Measurements from ENCODE around the gene PBX1. TPM values are rescaled to one million over a fixed set of nuclear protein-coding genes. Genes with fewer than 3 reads are reported as not detected.
A peak's percentile ranks its signal among the peaks of the same experiment; 100 is the strongest.

The PBX1 gene
- total RNA-seq, 2 donors from 2014 or later = 59.9 to 79.2 TPM

DNA sequence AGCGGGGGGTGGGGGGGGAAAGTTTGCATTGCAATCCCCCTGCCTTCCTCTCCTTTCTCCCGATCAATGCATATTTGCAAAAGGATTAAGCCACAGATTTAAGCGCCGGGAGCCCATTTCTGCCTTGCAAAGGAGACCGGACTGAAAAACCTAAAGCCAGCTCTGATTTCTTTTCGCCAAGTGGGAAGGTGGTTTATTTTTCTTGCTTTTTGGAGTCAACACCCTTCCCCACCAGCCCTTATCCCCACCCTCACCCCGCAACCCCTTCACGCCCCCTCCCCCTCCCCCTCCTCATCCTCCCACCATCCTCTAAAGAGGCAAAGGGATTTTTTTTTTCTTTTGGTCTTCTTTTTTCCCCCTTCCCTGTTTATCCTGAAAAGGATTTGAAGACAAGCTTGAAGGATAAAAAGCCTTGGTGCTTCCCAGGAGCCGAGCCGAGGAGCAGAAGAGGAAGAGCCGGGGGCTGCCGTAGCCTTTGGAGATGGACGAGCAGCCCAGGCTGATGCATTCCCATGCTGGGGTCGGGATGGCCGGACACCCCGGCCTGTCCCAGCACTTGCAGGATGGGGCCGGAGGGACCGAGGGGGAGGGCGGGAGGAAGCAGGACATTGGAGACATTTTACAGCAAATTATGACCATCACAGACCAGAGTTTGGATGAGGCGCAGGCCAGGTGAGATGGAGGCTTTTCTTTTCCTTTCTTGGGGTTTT is 513 bp downstream of the PBX1 start:
- Histone ChIP-seq H3K4me1 (ENCODE audit: control insufficient read depth, insufficient read depth, low read length) (peaks cover 6% of the 10 kb centered on the region), H3K27me3 (ENCODE audit: control insufficient read depth, insufficient read depth, low read length, poor library complexity, severe bottlenecking) (no peaks in the 10 kb centered on the region), H3K27ac (ENCODE audit: low read depth, low read length) (peak overlapping the region; percentile 87), H3K4me3 (ENCODE audit: low read length) (peak overlapping the region; percentile 94), H3K9me3 (ENCODE audit: control insufficient read depth, low read length) (no peaks in the 10 kb centered on the region), H3K36me3 (ENCODE audit: control insufficient read depth, insufficient read depth, low read length) (no peaks in the 10 kb centered on the region), H3K9ac (ENCODE audit: extremely low read depth, low read length, poor library complexity, severe bottlenecking) (peak overlapping the region; percentile 66)
- H3K27me3 Mint-ChIP-seq (ENCODE audit: insufficient read depth) = no peaks in the 10 kb centered on the region
- DNase-seq = peak; percentile 79
- H3K4me3 Mint-ChIP-seq = peak overlapping the region; percentile 84
- H3K36me3 Mint-ChIP-seq (ENCODE audit: low read depth) = no peaks in the 10 kb centered on the region
- no peaks in the 10 kb centered on the region for H3K9me3 Mint-ChIP-seq
- TF ChIP-seq, protein P1, sequence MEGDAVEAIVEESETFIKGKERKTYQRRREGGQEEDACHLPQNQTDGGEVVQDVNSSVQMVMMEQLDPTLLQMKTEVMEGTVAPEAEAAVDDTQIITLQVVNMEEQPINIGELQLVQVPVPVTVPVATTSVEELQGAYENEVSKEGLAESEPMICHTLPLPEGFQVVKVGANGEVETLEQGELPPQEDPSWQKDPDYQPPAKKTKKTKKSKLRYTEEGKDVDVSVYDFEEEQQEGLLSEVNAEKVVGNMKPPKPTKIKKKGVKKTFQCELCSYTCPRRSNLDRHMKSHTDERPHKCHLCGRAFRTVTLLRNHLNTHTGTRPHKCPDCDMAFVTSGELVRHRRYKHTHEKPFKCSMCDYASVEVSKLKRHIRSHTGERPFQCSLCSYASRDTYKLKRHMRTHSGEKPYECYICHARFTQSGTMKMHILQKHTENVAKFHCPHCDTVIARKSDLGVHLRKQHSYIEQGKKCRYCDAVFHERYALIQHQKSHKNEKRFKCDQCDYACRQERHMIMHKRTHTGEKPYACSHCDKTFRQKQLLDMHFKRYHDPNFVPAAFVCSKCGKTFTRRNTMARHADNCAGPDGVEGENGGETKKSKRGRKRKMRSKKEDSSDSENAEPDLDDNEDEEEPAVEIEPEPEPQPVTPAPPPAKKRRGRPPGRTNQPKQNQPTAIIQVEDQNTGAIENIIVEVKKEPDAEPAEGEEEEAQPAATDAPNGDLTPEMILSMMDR (conservative IDR thresholded peaks at IDR 0.05) = no peak
- WGBS, 2 experiments (ENCODE audit: insufficient coverage in 1 of 2, insufficient read length in 1 of 2) = 0% methylated on average over 2 to 17 of the region's 20 CpGs
- peaks cover 35% of the 10 kb centered on the region for H3K4me1 Mint-ChIP-seq
- peak overlapping the region; percentile 89 for H3K27ac Mint-ChIP-seq

DNA sequence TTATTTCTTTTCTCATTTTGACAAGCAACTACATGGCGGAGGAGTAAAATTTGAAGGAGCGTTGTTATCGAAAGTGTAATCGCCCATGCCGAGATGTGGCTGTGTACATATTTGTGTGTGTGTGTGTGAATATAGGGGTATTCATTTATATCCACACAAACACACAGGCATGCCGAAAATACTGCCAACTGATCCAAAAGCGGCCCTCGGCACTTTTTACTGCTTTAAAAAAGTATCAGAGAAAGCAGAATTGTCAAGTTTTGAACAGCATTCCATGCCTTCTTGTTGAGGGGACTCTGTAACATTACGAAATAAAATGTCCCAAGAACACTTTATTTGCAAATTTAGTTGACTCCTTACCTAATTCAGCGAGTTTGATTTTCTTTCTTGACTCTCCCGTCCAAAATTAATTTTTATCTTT is 1.1 kb downstream of the PBX1 start:
- no peaks in the 10 kb centered on the region for H3K36me3 ChIP-seq (ENCODE audit: control insufficient read depth, insufficient read depth, low read length)
- 0% methylated on average over 10 to 11 of the region's 11 CpGs for WGBS, 2 experiments (ENCODE audit: insufficient coverage in 1 of 2, insufficient read length in 1 of 2)
- H3K9me3 ChIP-seq (ENCODE audit: control insufficient read depth, low read length) = no peaks in the 10 kb centered on the region
- Mint-ChIP-seq H3K27ac (peak overlapping the region; percentile 89), H3K9me3 (no peaks in the 10 kb centered on the region), H3K4me3 (peak overlapping the region; percentile 84), H3K4me1 (peaks cover 39% of the 10 kb centered on the region), H3K27me3 (ENCODE audit: insufficient read depth) (no peaks in the 10 kb centered on the region), H3K36me3 (ENCODE audit: low read depth) (no peaks in the 10 kb centered on the region)
- TF ChIP-seq, protein P1 (conservative IDR thresholded peaks at IDR 0.05) = no peak
- H3K27ac ChIP-seq (ENCODE audit: low read depth, low read length) = peak overlapping the region; percentile 87
- H3K4me1 ChIP-seq (ENCODE audit: control insufficient read depth, insufficient read depth, low read length) = peaks cover 8% of the 10 kb centered on the region
- no peak for DNase-seq
- no peaks in the 10 kb centered on the region for H3K27me3 ChIP-seq (ENCODE audit: control insufficient read depth, insufficient read depth, low read length, poor library complexity, severe bottlenecking)
- H3K9ac ChIP-seq (ENCODE audit: extremely low read depth, low read length, poor library complexity, severe bottlenecking) = peak overlapping the region; percentile 66
- H3K4me3 ChIP-seq (ENCODE audit: low read length) = peak overlapping the region; percentile 94

DNA sequence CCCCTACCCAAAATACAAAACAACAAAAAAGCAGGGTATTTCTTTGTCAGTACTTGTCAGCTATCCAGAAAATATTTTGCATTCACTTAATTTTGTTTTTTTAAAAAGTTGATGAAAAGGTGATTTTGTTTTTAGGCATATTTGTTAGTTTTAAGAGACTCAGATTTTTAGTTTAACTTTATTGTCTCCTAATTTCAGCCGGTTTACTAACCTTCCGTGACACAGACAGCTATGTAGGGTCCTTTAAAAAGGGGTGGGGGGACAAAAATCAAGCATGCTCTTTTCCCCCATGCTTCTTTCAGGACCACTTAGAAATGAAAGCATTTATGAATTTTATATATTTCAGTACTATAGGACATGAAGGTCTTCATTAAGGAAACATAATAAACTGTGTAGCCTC is 1.6 kb downstream of the PBX1 start:
- peaks cover 11% of the 10 kb centered on the region for H3K4me1 ChIP-seq (ENCODE audit: control insufficient read depth, insufficient read depth, low read length)
- peak overlapping the region; percentile 94 for H3K4me3 ChIP-seq (ENCODE audit: low read length)
- TF ChIP-seq, protein P1 (conservative IDR thresholded peaks at IDR 0.05) = no peak
- DNase-seq = no peak
- no peaks in the 10 kb centered on the region for H3K9me3 ChIP-seq (ENCODE audit: control insufficient read depth, low read length)
- peak overlapping the region; percentile 87 for H3K27ac ChIP-seq (ENCODE audit: low read depth, low read length)
- Mint-ChIP-seq H3K36me3 (ENCODE audit: low read depth) (no peaks in the 10 kb centered on the region), H3K27me3 (ENCODE audit: insufficient read depth) (no peaks in the 10 kb centered on the region), H3K27ac (peak overlapping the region; percentile 89), H3K4me3 (peak overlapping the region; percentile 84), H3K4me1 (peaks cover 42% of the 10 kb centered on the region), H3K9me3 (no peaks in the 10 kb centered on the region)
- H3K27me3 ChIP-seq (ENCODE audit: control insufficient read depth, insufficient read depth, low read length, poor library complexity, severe bottlenecking) = no peaks in the 10 kb centered on the region
- WGBS, 2 experiments (ENCODE audit: insufficient coverage in 1 of 2, insufficient read length in 1 of 2) = 0% methylated on average over 2 of the region's 2 CpGs; no CpG with 5 or more reads in 1 of the 2 experiments
- no peaks in the 10 kb centered on the region for H3K36me3 ChIP-seq (ENCODE audit: control insufficient read depth, insufficient read depth, low read length)
- peak overlapping the region; percentile 66 for H3K9ac ChIP-seq (ENCODE audit: extremely low read depth, low read length, poor library complexity, severe bottlenecking)

All from endodermal cell (in vitro differentiated cells).